ENCODE data around the gene GK.

GRCh38 chrX:30673127-30673796 lies 20.0 kb downstream of the GK start:
- TF ChIP-seq POLR2AphosphoS5 (IDR thresholded peaks at IDR 0.05; ENCODE audit: low read depth) (no peak), SPI1 (IDR thresholded peaks at IDR 0.05; ENCODE audit: borderline replicate concordance, low read depth) (no peak), CTCF (IDR thresholded peaks at IDR 0.05; ENCODE audit: insufficient read depth, low read length) (no peak)
